GM12865 (cell line): ENCODE measurements around the gene CCDC150.
"Not testable (repeated sequence)": the region's sequence is repeated elsewhere in the genome, so short reads cannot be mapped to it uniquely, and the experiment has no call there.

ENCODE experiments used
- DNase-seq: peaks from one replicate; pipeline ENCODE4 v3.0.0; 2010; ENCODE audit warnings: low read depth
- H3K4me3 ChIP-seq: 2 replicates; pipeline ENCODE4 v1.5.1; 2011; ENCODE audit warnings: mild to moderate bottlenecking, low read depth, low read length, control low read depth
- CTCF ChIP-seq: IDR thresholded peaks from 2 replicates; pipeline ENCODE4 v1.5.1; 2011; ENCODE audit warnings: low read length, control low read depth, low read depth, inconsistent platforms; ENCODE audit not compliant: insufficient read depth; ENCODE audit errors: missing control alignments

CCDC150 gene

GRCh38 chr2:196670342-196670741 lies 30.8 kb downstream of the CCDC150 start:
- no peak overlapping the region for H3K4me3 ChIP-seq
- TF ChIP-seq CTCF = no peak
- DNase-seq = no peak

GRCh38 chr2:196675963-196676362 lies 36.4 kb downstream of the CCDC150 start:
- no peak for DNase-seq
- TF ChIP-seq CTCF = no peak
- H3K4me3 ChIP-seq = no peak overlapping the region

- DNase-seq = no peak
- no peak overlapping the region for H3K4me3 ChIP-seq
- TF ChIP-seq CTCF = no peak
Measured at GRCh38 chr2:196677404-196677803, 37.9 kb downstream of the CCDC150 start.

GRCh38 chr2:196679368-196679767 lies 39.9 kb downstream of the CCDC150 start:
- no peak overlapping the region for H3K4me3 ChIP-seq
- DNase-seq = no peak
- TF ChIP-seq CTCF = no peak

- no peak for TF ChIP-seq CTCF
- no peak for DNase-seq
- no peak overlapping the region for H3K4me3 ChIP-seq
Measured at GRCh38 chr2:196681510-196681909, 42.0 kb downstream of the CCDC150 start.

- no peak overlapping the region for H3K4me3 ChIP-seq
- no peak for DNase-seq
- no peak for TF ChIP-seq CTCF
Measured at GRCh38 chr2:196685792-196686191, 46.3 kb downstream of the CCDC150 start.

- not testable (repeated sequence) for H3K4me3 ChIP-seq, DNase-seq
Measured at GRCh38 chr2:196686737-196687136, 47.2 kb downstream of the CCDC150 start.
